ENCODE results near the gene FGD4.

DNA sequence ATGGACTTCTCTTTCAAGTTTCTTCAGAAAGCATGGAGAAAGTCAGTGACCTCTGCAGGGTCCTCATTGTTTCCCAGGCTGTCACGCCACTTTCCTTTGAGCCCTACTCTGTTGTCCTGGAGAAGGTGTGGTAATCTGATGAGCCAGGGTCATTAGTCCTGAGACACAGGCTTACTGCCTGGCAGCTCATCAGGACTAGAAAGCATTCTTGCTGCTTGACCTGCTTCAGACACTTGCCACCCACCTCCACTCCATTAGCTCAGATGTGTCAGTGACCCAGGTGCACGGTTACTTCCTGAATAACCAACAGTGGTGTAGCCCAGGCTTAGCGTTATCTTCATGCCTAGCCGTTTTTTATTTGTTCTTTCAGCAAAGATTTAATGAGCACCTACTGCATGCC lies 93.9 kb downstream of the FGD4 start:
- TF ChIP-seq ZNF70 (CRISPR knock-in tag; IDR thresholded peaks at IDR 0.05) (no peak), ZFP30 (CRISPR knock-in tag; IDR thresholded peaks at IDR 0.05) (no peak), ESRRG (CRISPR knock-in tag; IDR thresholded peaks at IDR 0.05) (no peak), CSDC2 (CRISPR knock-in tag; IDR thresholded peaks at IDR 0.05) (no peak), ZFP3 (CRISPR knock-in tag; IDR thresholded peaks at IDR 0.05) (no peak), ZNF8 (CRISPR knock-in tag; IDR thresholded peaks at IDR 0.05) (no peak), ZC3H10 (CRISPR knock-in tag; IDR thresholded peaks at IDR 0.05) (no peak), TOX (CRISPR knock-in tag; IDR thresholded peaks at IDR 0.05; ENCODE audit: borderline replicate concordance) (no peak), PPARA (CRISPR knock-in tag; IDR thresholded peaks at IDR 0.05; ENCODE audit: borderline replicate concordance) (no peak)
- TF ChIP-seq, protein P1, sequence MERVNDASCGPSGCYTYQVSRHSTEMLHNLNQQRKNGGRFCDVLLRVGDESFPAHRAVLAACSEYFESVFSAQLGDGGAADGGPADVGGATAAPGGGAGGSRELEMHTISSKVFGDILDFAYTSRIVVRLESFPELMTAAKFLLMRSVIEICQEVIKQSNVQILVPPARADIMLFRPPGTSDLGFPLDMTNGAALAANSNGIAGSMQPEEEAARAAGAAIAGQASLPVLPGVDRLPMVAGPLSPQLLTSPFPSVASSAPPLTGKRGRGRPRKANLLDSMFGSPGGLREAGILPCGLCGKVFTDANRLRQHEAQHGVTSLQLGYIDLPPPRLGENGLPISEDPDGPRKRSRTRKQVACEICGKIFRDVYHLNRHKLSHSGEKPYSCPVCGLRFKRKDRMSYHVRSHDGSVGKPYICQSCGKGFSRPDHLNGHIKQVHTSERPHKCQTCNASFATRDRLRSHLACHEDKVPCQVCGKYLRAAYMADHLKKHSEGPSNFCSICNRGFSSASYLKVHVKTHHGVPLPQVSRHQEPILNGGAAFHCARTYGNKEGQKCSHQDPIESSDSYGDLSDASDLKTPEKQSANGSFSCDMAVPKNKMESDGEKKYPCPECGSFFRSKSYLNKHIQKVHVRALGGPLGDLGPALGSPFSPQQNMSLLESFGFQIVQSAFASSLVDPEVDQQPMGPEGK (CRISPR knock-in tag; IDR thresholded peaks at IDR 0.05; ENCODE audit: borderline replicate concordance): no peak
- TF ChIP-seq, protein P2, sequence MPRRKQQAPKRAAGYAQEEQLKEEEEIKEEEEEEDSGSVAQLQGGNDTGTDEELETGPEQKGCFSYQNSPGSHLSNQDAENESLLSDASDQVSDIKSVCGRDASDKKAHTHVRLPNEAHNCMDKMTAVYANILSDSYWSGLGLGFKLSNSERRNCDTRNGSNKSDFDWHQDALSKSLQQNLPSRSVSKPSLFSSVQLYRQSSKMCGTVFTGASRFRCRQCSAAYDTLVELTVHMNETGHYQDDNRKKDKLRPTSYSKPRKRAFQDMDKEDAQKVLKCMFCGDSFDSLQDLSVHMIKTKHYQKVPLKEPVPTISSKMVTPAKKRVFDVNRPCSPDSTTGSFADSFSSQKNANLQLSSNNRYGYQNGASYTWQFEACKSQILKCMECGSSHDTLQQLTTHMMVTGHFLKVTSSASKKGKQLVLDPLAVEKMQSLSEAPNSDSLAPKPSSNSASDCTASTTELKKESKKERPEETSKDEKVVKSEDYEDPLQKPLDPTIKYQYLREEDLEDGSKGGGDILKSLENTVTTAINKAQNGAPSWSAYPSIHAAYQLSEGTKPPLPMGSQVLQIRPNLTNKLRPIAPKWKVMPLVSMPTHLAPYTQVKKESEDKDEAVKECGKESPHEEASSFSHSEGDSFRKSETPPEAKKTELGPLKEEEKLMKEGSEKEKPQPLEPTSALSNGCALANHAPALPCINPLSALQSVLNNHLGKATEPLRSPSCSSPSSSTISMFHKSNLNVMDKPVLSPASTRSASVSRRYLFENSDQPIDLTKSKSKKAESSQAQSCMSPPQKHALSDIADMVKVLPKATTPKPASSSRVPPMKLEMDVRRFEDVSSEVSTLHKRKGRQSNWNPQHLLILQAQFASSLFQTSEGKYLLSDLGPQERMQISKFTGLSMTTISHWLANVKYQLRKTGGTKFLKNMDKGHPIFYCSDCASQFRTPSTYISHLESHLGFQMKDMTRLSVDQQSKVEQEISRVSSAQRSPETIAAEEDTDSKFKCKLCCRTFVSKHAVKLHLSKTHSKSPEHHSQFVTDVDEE (CRISPR knock-in tag; IDR thresholded peaks at IDR 0.05): no peak
- TF ChIP-seq, protein P3, sequence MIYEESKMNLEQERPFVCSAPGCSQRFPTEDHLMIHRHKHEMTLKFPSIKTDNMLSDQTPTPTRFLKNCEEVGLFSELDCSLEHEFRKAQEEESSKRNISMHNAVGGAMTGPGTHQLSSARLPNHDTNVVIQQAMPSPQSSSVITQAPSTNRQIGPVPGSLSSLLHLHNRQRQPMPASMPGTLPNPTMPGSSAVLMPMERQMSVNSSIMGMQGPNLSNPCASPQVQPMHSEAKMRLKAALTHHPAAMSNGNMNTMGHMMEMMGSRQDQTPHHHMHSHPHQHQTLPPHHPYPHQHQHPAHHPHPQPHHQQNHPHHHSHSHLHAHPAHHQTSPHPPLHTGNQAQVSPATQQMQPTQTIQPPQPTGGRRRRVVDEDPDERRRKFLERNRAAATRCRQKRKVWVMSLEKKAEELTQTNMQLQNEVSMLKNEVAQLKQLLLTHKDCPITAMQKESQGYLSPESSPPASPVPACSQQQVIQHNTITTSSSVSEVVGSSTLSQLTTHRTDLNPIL (CRISPR knock-in tag; IDR thresholded peaks at IDR 0.05; ENCODE audit: low read depth): no peak

Measured in SK-N-SH treated with all-trans-retinoic acid at 6 μM for 48 hours (cell line).